ENCODE results near the gene KCNC3.

KCNC3 gene

GRCh38 chr19:50329146-50329925, at the start of gene KCNC3:
Gene KCNC3 (minus strand): TSS chr19:50329377. CDS start chr19:50329082, 295 bp downstream.
- peak; percentile 97 for DNase-seq (ENCODE audit: low read depth, low spot score)

DNA sequence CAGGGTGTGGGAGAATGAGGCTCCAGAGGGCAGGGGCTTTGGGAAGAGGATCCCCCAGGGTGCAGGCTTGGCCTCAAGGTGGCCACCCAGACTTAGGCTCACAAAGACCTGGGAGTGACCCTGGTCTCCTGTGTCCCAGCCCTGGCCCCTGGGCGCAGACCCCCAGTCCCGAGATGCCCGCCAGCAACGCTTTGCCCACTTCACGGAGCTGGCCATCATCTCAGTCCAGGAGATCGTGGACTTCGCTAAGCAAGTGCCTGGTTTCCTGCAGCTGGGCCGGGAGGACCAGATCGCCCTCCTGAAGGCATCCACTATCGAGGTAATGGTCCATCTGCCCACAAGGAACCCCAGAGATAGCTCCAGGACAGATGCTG, 49.7 kb upstream of the KCNC3 start:
- DNase-seq (ENCODE audit: low read depth, low spot score), result no peak

GRCh38 chr19:50378169-50378862, 49.1 kb upstream of the KCNC3 start:
- DNase-seq (ENCODE audit: low read depth, low spot score), result no peak

DNA sequence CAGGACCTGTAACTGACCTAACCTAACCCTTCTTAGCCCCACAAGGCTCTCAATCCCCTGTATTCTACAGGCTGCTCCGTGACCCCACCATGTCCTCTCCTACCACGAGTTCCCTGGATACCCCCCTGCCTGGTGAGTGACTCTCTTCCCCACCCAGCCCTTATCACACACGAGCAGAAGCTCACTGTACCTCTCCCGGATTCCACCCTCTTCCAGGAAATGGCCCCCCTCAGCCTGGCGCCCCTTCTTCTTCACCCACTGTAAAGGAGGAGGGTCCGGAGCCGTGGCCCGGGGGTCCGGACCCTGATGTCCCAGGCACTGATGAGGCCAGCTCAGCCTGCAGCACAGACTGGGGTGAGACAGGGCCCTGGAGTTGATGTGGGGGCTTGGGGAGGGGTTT, 48.3 kb upstream of the KCNC3 start:
- no peak for DNase-seq (ENCODE audit: low read depth, low spot score)

- DNase-seq (ENCODE audit: low read depth, low spot score), result no peak
These were observed 47.9 kb upstream of the KCNC3 start for GRCh38 chr19:50377051-50377461.

DNA sequence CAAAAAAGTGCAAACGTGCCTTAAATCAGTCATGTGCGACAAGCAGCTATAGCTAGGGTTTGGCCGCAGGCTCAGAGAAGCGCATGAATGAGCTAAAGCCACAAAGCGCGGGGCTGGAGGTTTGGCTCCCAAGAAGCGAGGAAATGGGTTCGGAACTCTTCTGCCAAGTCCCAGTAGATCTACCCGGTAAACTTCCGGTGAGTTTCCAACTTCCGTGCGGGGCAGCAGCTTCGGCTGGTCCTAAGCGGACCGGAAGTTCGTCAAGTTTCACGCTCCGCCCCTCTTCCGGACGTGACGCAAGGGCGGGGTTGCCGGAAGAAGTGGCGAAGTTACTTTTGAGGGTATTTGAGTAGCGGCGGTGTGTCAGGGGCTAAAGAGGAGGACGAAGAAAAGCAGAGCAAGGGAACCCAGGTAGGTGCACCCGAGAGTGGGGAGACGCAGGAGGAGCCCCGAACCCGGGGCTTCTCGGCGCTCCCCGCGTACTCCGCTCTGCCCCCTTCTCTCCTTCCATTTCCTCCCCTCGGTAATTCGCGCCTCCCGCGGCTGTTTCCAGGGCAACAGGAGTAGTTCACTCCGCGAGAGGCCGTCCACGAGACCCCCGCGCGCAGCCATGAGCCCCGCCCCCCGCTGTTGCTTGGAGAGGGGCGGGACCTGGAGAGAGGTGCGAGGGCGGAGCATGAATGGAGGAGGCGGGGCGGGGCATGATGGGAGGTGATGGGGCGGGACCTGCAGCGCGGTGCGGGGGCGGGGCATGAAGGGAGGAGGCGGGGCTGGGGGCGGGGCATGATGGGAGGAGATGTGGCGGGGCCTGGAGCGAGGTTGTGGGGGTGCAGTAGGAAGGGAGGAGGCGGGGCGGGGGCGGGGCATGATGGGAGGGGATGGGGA, 47.2 kb upstream of the KCNC3 start, which contains the start of gene NR1H2:
TSS of gene NR1H2 (plus strand) at position 292 of the 885 bp plus-strand sequence. CDS start 1,149 bp downstream, outside the sequence.
- DNase-seq (ENCODE audit: low read depth, low spot score), result peak; percentile 98

GRCh38 chr19:50371914-50372475, 42.8 kb upstream of the KCNC3 start:
- no peak for DNase-seq (ENCODE audit: low read depth, low spot score)

DNA sequence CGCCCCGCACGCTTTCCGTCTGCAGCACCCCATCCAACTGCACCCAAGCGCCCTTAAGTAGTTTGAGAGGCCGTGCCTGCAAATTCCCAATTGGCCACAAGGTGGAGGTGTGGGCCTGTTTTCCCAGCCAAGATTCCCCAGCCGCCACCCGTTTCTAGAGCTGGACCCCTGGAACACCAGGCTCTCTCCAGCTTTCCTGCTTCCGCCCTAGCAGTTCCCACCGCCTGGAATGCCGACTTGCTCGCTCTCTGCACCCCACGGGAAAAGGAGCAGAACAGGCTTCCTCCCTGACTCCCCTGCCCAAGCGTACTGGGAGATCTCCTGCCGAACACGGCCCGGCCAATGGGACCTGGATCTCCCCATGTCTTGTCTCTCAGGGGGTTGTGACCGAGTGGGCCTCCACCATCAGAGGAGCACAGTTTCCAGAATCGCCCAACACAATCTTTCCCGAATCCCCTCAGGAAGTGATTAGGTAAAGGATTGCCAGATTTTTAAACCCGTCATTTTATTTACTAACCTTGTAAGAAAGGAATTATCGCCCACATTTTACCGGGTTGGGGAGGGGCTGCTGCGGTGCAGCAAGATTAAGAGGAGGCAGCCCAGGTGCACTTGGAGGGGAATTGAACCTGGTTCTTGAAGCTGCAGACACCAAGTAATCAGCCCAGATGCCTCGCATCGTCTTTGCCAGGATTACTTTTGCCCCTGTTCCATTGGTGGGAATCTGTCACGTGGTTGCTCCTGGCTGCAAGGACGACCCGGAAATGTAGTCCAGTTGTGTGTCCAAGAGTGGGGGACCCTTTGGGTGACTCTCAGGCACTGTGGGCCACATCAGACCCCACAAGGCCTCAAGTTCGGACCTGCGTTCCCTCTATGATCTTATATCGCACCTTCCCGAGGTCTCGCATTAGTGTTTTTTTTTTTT, 39.7 kb upstream of the KCNC3 start:
- peak; percentile 87 for DNase-seq (ENCODE audit: low read depth, low spot score)

DNA sequence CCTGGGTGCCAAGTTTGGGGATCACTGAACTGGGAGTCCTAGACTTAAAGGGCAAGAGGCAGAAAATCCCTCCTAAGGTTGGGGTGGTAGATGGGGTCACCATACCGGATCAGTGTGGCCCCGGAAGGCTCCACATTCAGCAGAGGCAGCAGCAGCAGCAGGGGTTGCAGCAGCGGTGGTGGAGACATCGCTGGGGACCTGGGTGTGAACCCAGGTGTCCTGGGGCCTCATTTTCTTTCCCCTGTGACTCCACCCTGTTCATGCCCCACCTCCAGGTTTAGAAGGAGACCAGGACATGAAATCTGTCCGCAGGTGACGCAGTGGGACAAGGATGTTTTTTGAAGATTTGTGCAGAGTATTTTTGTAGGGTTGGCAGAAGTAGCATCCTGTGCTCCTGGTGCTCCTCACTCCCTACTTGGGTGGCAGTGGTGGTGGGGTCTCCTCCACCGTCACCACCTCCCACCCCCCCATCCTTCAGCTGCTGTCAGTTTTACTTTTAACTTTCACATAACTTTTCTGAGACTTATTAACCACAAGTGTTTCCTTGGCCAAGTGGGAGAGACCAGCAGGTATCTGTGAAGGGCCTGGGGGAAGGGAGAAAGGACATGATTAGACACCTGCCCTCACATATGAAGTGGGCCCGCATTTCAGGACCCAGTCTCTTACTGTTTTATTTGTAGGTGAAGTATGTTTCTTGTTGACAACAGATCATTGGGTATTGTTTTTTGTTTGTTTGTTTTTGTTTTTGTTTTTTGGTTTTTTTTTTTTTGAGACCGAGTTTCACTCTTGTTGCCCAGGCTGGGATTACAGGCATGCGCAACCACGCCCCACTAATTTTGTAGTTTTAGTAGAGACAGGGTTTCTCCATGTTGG, 36.5 kb upstream of the KCNC3 start, which contains the start of gene NAPSA:
TSS of gene NAPSA (minus strand) at position 206 of the 873 bp plus-strand sequence. CDS start at position 188, 18 bp downstream.
- no peak for DNase-seq (ENCODE audit: low read depth, low spot score)

DNA sequence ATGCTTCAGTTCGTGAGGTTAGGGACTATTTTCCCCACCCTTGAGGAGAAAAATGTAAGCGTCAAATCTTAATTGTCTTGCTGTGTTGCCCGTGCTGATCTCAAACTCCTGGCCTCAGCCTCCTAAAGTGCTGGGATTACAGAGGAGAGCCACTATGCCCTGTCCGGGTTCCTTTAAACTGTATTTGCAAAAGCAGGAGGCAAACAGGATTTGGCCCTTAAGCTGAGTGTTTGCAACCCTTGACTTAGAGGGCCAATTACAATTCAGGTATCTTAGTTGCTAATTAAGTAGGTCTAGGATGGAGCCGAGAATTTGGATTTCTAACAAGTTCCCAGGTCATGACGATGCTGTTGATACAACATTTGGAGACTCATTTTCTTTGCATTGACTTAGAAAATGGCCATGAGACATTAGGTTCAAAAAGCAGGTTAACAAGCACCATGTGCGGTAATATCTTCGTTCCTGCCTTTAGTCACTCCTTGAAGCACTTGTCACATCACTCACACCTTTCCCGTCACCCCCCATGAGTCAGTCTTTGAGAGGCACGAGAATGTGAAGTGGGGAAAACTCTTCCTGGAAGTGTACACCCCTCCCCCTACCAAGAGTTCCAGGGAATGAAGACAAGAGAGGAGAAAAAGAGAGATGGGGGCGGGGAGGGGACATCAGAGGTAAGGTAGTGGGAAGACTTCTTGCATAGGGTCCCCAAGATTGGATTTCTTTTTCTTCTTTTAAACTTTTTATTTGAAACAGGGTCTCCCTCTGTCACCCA, 33.7 kb upstream of the KCNC3 start:
- DNase-seq (ENCODE audit: low read depth, low spot score), result no peak

- DNase-seq (ENCODE audit: low read depth, low spot score), result no peak
These were observed 32.8 kb upstream of the KCNC3 start for GRCh38 chr19:50362030-50362412.

- DNase-seq (ENCODE audit: low read depth, low spot score), result no peak
These were observed 32.3 kb upstream of the KCNC3 start for GRCh38 chr19:50361290-50362029.

DNA sequence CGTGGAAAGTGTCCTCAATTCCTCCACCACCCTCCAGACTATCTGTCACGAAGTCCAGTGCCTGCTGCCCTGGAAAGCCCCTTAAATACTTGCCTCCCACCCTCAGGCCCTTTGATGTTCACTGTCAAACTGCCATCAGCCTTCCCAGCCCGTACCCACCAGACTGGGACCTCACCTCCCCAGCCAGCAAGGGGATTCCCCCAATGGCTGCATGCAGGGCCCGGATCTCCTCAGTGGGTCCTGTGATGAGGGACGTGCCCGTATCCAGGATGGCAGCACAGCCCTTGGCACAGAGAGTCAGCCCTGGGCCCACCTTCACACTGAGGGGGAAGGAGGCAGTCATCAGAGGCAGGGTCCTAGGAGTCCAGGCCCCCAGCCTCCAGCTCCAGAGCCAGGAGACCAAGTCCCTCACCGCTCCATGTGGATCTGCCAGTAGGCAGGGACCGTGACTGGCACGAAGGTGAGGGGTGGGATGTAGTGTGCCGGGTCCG, 30.2 kb upstream of the KCNC3 start:
- no peak for DNase-seq (ENCODE audit: low read depth, low spot score)

DNA sequence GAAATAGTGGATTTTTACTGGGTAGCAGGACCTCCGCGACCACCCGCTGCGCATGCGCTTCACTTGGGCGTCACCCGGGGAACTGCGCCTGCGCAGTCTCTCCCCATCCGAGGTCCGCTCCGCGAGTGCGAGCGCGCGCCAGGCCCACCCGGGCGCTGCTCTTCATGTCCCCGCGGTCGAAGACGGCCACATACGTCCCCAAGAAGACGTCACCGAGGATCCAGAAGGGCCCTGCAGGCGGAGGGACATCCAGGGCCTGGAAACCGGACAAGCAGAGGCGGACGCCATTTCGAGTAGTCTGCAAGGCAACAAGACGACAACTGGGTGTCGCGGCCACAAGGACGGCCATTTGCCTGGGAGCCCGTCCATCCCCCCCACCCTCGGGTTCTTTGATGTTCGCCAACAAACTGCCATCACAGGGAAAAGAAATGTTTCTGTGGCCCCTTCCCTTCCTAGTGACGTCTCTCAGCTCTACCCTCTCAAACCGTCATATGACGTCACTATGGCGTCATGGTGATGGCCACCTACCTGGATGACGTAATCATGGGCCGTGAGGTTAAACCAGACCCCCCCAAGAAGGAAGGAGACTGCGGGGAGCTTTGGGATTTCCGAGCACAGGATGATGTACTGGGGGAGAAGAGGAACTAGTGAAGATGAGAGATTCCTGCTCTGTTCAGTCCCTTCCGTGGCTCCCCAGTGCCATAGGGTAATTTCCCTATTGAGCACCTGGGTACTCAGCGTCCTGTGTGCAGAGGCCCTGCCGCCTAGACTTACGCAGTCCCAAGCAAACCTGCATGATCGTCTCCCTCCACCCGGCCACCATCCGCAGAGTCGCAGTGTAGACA, 29.5 kb upstream of the KCNC3 start:
- DNase-seq (ENCODE audit: low read depth, low spot score), result peak; percentile 58

DNA sequence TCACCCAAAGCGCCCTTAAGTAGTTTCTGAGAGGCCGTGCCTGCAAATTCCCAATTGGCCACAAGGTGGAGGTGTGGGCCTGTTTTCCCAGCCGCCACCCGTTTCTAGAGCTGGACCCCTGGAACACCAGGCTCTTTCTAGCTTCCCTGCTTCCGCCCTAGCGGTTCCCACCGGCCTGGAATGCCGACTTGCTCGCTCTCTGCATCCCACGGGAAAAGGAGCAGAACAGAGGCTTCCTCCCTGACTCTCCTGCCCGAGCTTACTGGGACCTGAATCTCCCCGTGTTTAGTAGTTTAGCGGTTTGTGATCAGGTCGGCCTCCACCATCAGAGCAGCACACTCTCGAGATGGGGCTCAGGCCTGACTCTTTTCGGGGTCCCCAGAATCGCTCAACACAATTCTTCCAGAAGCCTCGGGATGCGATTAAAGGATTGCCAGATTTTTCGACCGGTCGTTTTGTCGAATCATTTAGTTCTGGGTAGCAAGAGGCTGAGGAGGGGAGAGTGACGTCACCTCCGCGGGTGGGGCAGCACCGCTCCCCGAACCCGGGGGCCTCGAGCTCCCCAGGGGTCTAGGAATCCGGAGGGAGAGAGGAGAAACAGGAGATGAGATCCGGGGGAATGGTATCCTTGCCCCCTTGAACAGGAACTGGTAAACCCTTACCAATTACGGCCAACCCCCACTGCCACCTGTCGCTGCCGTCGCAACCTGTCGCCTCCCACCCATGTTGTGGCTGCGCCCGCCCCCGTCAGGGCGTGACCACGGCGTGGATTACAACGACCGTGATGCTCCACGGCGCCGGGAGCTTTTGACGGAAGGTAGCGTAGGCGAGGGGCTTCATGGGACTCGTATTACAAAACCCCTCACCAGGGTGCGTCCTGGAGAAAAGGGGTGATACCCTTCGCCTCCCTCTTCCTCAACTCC, 28.3 kb upstream of the KCNC3 start:
- peak; percentile 76 for DNase-seq (ENCODE audit: low read depth, low spot score)

GRCh38 chr19:50356691-50357177, 27.6 kb upstream of the KCNC3 start:
- no peak for DNase-seq (ENCODE audit: low read depth, low spot score)

All from astrocyte of the hippocampus (primary cell).